ENCODE measurements around the gene BMP6.

Gene BMP6

DNA sequence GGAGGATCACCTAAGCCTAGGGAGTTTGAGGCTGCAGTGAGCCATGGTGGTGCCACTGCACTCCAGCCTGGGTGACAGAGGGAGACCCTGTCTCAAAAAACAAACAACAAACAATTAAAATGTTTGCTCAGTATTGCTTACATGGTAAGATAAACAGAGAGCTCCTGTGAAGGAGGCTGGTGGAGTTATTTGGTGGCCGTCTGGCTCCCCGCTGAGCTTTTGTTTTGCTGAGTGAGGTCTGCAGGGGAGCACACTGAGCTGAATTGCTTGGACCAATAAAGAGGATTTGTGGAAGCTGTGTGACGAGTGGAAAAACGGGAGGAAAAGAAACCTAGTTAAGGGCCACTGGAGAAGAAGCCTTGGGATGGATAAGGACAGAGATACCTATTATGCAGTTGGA is 41.1 kb upstream of the BMP6 start:
- TF ChIP-seq POLR2AphosphoS5 (IDR thresholded peaks at IDR 0.05; ENCODE audit: low read depth, low read length) (no peak), FOXP2 (optimal IDR thresholded peaks at IDR 0.05; ENCODE audit: borderline replicate concordance, extremely low read depth, extremely low read length, insufficient read depth) (no peak), TAF1 (IDR thresholded peaks at IDR 0.05; ENCODE audit: borderline replicate concordance, insufficient read depth, low read length) (no peak), SIN3A (IDR thresholded peaks at IDR 0.05; ENCODE audit: borderline replicate concordance, insufficient read depth, low read length) (no peak)
- TF ChIP-seq, protein P1, sequence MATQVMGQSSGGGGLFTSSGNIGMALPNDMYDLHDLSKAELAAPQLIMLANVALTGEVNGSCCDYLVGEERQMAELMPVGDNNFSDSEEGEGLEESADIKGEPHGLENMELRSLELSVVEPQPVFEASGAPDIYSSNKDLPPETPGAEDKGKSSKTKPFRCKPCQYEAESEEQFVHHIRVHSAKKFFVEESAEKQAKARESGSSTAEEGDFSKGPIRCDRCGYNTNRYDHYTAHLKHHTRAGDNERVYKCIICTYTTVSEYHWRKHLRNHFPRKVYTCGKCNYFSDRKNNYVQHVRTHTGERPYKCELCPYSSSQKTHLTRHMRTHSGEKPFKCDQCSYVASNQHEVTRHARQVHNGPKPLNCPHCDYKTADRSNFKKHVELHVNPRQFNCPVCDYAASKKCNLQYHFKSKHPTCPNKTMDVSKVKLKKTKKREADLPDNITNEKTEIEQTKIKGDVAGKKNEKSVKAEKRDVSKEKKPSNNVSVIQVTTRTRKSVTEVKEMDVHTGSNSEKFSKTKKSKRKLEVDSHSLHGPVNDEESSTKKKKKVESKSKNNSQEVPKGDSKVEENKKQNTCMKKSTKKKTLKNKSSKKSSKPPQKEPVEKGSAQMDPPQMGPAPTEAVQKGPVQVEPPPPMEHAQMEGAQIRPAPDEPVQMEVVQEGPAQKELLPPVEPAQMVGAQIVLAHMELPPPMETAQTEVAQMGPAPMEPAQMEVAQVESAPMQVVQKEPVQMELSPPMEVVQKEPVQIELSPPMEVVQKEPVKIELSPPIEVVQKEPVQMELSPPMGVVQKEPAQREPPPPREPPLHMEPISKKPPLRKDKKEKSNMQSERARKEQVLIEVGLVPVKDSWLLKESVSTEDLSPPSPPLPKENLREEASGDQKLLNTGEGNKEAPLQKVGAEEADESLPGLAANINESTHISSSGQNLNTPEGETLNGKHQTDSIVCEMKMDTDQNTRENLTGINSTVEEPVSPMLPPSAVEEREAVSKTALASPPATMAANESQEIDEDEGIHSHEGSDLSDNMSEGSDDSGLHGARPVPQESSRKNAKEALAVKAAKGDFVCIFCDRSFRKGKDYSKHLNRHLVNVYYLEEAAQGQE (IDR thresholded peaks at IDR 0.05; ENCODE audit: insufficient read depth in 1 of 2, low read depth in 2 of 2, low read length in 2 of 2), result no peak

DNA sequence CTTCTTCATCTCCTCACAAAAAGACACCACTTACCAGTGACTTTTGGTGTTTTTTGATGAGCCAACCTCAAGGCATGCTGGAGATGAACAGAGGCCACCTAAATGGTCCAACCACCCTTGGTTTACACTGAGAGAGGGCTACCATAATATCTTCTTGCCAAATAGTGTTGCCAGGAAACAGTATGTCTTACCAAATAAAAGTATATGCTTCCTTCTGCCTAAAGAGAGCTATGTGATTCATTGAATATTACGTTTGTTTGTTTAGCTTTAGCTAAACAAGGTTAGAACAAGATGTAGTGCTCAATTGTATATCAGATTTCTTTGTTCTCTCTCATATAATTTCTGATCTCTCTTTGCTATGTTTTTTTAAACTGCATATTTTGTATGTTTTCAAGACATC is 40.6 kb upstream of the BMP6 start:
- TF ChIP-seq TAF1 (IDR thresholded peaks at IDR 0.05; ENCODE audit: borderline replicate concordance, insufficient read depth, low read length) (no peak), SIN3A (IDR thresholded peaks at IDR 0.05; ENCODE audit: borderline replicate concordance, insufficient read depth, low read length) (no peak), POLR2AphosphoS5 (IDR thresholded peaks at IDR 0.05; ENCODE audit: low read depth, low read length) (no peak), FOXP2 (optimal IDR thresholded peaks at IDR 0.05; ENCODE audit: borderline replicate concordance, extremely low read depth, extremely low read length, insufficient read depth) (no peak)
- TF ChIP-seq, protein P1 (IDR thresholded peaks at IDR 0.05; ENCODE audit: insufficient read depth in 1 of 2, low read depth in 2 of 2, low read length in 2 of 2), result no peak

DNA sequence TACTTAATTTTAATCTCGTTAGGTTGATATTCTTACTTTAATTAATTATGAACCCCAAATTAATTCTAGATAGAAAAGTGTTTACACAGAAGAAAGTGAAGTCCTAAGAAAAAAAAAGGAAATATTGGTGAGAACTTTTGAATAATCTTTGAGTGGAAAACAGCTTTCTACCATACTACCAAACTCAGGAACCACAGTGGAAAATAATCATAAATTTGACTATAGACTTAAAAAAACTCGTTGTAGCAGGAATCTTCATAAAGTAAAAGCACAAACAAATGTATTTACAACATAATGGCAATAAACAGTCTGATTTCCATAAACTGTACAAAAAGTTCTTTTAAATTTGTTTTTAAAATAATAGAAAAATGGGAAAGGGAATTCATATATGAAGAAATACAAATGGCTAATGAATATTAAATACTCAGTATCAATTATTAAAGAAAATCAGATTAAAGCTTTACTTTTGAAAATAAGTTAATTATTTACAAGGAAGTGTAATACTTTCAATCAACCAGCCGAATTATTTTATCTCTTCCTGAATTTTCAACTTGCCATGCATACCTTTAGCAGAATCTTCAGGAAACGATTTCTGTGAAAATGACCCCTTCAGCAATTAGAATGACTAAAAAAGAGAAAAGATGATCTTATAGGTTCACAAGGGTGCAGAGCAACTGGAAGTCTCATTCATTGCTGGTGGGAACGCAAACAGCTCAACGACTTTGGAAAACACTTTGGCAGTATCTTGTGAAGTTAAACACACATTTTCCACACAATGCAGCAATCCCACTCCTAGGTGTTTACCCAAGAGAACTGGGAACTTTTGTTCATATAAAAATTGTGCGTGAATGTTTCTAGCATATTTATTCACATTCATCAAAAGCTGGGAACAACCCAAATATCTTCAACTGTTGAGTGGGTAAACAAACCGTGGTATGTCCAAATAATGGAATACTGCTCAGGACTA is 38.5 kb upstream of the BMP6 start:
- no peak for TF ChIP-seq POLR2AphosphoS5 (IDR thresholded peaks at IDR 0.05; ENCODE audit: low read depth, low read length)
- no peak for TF ChIP-seq TAF1 (IDR thresholded peaks at IDR 0.05; ENCODE audit: borderline replicate concordance, insufficient read depth, low read length)
- TF ChIP-seq, protein P1 (IDR thresholded peaks at IDR 0.05; ENCODE audit: insufficient read depth in 1 of 2, low read depth in 2 of 2, low read length in 2 of 2), result no peak
- no peak for TF ChIP-seq SIN3A (IDR thresholded peaks at IDR 0.05; ENCODE audit: borderline replicate concordance, insufficient read depth, low read length)
- no peak for TF ChIP-seq FOXP2 (optimal IDR thresholded peaks at IDR 0.05; ENCODE audit: borderline replicate concordance, extremely low read depth, extremely low read length, insufficient read depth)

DNA sequence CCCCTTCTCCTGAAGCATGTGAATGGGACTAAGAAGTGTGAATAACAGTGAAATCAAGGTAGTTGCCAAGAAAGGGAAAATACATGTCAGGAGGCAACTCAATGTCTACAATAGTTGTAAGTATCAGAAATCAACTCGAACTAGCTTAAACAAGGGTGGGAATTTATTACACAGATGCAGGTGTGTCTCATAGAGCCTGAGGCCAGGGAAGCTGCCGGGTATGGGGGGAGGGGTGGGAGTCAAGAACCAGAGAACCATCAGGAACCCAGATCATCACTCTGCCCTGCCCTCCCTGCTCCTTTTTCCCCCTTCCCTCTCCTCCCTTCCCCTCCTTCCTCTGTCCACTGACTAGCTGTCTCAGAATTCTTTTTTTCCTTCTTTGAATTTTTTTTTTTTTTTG is 34.9 kb upstream of the BMP6 start:
- TF ChIP-seq TAF1 (IDR thresholded peaks at IDR 0.05; ENCODE audit: borderline replicate concordance, insufficient read depth, low read length) (no peak), SIN3A (IDR thresholded peaks at IDR 0.05; ENCODE audit: borderline replicate concordance, insufficient read depth, low read length) (no peak), FOXP2 (optimal IDR thresholded peaks at IDR 0.05; ENCODE audit: borderline replicate concordance, extremely low read depth, extremely low read length, insufficient read depth) (no peak), POLR2AphosphoS5 (IDR thresholded peaks at IDR 0.05; ENCODE audit: low read depth, low read length) (no peak)
- TF ChIP-seq, protein P1 (IDR thresholded peaks at IDR 0.05; ENCODE audit: insufficient read depth in 1 of 2, low read depth in 2 of 2, low read length in 2 of 2), result no peak
